Measurements from ENCODE around the gene PCDHA7. TPM values are rescaled to one million over a fixed set of nuclear protein-coding genes. Genes with fewer than 3 reads are reported as not detected.
"Not testable (repeated sequence)": the region's sequence is repeated elsewhere in the genome, so short reads cannot be mapped to it uniquely, and the experiment has no call there.

The PCDHA7 gene
- total RNA-seq, 1 donor from 2014 or later = not detected

DNA sequence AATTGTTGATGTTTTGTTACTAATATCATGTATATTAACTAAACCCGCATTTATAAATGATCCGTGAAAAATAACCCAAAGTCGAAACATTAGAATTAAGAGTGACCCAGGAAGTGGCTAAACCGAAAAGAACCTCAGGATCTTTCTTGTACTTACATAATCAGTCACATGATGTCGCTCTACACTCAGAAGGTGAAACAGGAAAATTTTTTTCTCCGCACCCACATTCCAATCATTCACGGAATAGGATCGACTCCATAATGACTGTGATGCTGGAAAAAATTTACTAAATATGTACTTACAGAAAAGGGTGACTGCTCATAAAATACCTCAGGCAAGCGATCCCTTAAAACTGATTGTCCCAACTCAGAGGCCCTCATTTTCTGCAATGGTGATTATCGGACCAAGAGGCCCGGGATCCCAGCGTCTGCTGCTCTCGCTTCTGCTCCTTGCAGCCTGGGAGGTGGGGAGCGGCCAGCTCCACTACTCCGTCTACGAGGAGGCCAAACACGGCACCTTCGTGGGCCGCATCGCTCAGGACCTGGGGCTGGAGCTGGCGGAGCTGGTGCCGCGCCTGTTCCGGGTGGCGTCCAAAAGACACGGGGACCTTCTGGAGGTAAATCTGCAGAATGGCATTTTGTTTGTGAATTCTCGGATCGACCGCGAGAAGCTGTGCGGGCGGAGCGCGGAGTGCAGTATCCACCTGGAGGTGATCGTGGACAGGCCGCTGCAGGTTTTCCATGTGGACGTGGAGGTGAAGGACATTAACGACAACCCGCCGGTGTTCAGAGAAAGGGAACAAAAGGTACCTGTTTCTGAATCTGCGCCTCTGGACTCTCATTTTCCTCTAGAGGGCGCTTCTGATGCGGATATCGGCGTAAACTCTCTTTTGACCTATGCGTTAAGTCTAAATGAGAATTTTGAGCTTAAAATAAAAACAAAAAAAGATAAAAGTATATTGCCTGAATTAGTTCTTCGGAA is 41.3 kb downstream of the PCDHA7 start, which contains the start of gene PCDHA12:
Gene PCDHA12, plus strand, starts transcription at position 224 of the 981 bp plus-strand sequence. Its CDS starts 165 bp downstream, at position 389.
- H3K4me3 ChIP-seq (ENCODE audit: low read depth, low read length) = peak within 1 kb of the TSS; percentile 45
- no peak for DNase-seq (ENCODE audit: low read depth)
- TF ChIP-seq, protein P1, sequence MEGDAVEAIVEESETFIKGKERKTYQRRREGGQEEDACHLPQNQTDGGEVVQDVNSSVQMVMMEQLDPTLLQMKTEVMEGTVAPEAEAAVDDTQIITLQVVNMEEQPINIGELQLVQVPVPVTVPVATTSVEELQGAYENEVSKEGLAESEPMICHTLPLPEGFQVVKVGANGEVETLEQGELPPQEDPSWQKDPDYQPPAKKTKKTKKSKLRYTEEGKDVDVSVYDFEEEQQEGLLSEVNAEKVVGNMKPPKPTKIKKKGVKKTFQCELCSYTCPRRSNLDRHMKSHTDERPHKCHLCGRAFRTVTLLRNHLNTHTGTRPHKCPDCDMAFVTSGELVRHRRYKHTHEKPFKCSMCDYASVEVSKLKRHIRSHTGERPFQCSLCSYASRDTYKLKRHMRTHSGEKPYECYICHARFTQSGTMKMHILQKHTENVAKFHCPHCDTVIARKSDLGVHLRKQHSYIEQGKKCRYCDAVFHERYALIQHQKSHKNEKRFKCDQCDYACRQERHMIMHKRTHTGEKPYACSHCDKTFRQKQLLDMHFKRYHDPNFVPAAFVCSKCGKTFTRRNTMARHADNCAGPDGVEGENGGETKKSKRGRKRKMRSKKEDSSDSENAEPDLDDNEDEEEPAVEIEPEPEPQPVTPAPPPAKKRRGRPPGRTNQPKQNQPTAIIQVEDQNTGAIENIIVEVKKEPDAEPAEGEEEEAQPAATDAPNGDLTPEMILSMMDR (conservative IDR thresholded peaks at IDR 0.05; ENCODE audit: low read depth, low read length) = peak; percentile 29

DNA sequence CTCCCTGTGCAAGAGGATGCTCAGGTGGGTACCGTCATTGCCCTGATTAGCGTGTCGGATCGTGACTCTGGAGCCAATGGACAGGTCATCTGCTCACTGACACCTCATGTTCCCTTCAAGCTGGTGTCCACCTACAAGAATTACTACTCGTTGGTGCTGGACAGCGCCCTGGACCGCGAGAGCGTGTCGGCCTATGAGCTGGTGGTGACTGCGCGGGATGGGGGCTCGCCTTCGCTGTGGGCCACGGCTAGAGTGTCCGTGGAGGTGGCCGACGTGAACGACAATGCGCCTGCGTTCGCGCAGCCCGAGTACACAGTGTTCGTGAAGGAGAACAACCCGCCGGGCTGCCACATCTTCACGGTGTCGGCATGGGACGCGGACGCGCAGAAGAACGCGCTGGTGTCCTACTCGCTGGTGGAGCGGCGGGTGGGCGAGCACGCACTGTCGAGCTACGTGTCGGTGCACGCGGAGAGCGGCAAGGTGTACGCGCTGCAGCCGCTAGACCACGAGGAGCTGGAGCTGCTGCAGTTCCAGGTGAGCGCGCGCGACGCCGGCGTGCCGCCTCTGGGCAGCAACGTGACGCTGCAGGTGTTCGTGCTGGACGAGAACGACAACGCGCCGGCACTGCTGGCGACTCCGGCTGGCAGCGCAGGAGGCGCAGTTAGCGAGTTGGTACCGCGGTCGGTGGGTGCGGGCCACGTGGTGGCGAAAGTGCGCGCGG is 42.6 kb downstream of the PCDHA7 start:
- not testable (repeated sequence) for DNase-seq (ENCODE audit: low read depth); H3K4me3 ChIP-seq (ENCODE audit: low read depth, low read length)

DNA sequence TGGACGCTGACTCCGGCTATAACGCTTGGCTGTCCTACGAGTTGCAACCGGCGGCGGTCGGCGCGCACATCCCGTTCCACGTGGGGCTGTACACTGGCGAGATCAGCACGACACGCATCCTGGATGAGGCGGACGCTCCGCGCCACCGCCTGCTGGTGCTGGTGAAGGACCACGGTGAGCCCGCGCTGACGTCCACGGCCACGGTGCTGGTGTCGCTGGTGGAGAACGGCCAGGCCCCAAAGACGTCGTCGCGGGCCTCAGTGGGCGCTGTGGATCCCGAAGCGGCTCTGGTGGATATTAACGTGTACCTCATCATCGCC is 43.2 kb downstream of the PCDHA7 start:
- no peak for DNase-seq (ENCODE audit: low read depth)
- H3K4me3 ChIP-seq (ENCODE audit: low read depth, low read length) = no peak overlapping the region
- TF ChIP-seq, protein P1 (conservative IDR thresholded peaks at IDR 0.05; ENCODE audit: low read depth, low read length) = no peak

DNA sequence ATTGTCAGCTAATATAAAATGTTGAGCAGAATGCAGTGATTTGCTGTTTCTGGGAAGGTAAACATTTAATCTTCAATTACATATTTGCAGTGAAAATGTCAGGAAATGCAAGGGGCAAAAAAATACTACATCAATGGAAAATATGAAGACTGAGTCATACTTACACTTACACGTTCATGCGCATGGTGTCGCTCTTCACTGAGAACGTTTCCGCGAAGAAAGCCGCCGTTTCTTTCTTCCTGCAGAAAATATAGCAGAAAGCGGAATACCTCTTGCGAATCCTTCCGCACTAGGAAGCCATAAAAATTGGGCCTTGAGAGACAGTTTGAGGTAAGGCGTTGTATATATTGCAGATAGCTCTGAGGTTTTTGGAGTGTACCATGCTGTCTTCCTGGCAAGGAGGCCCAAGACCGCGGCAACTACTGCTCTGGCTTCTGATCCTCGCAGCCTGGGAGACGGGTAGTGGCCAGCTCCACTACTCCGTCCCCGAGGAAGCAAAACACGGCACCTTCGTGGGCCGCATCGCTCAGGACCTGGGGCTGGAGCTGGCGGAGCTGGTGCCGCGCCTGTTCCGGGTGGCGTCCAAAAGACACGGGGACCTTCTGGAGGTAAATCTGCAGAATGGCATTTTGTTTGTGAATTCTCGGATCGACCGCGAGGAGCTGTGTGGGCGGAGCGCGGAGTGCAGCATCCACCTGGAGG is 48.0 kb downstream of the PCDHA7 start, which contains the start of gene PCDHA13:
Gene PCDHA13, plus strand, starts transcription at position 236 of the 702 bp plus-strand sequence. Its CDS starts 145 bp downstream, at position 381.
- TF ChIP-seq, protein P1 (conservative IDR thresholded peaks at IDR 0.05; ENCODE audit: low read depth, low read length) = peak; percentile 44
- DNase-seq (ENCODE audit: low read depth) = no peak
- H3K4me3 ChIP-seq (ENCODE audit: low read depth, low read length) = peak within 1 kb of the TSS; percentile 33

DNA sequence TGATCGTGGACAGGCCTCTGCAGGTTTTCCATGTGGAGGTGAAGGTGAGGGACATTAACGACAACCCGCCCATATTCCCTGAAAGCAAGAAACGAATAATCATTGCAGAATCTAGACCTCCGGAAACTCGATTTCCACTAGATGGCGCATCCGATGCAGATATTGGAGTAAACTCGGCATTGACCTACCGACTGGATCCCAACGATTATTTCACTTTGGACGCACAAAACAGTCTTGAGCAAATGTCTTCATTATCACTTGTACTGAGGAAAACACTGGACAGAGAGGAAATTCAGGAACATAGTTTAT is 48.5 kb downstream of the PCDHA7 start:
- peak overlapping the region; percentile 33 for H3K4me3 ChIP-seq (ENCODE audit: low read depth, low read length)
- TF ChIP-seq, protein P1 (conservative IDR thresholded peaks at IDR 0.05; ENCODE audit: low read depth, low read length) = peak; percentile 41
- DNase-seq (ENCODE audit: low read depth) = no peak

DNA sequence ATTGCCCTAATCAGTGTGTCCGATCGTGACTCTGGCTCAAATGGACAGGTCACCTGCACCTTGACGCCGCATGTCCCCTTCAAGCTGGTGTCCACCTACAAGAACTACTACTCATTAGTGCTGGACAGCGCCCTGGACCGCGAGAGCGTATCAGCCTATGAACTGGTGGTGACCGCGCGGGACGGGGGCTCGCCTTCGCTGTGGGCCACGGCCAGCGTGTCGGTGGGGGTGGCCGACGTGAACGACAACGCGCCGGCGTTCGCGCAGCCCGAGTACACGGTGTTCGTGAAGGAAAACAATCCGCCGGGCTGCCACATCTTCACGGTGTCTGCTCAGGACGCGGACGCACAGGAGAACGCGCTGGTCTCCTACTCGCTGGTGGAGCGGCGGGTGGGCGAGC is 49.3 kb downstream of the PCDHA7 start:
- TF ChIP-seq, protein P1 (conservative IDR thresholded peaks at IDR 0.05; ENCODE audit: low read depth, low read length) = no peak
- no peak overlapping the region for H3K4me3 ChIP-seq (ENCODE audit: low read depth, low read length)
- DNase-seq (ENCODE audit: low read depth) = no peak

Data from epithelial cell of proximal tubule (primary cell).